Central memory CD8-positive, alpha-beta T cell (primary cell): ENCODE data around the gene CAPN15.

Experiments
- ATAC-seq: fragments of 150-1000 bp; cut with Tn5 transposase; replicated peaks from 2 replicates; pipeline ENCODE4 v1.10.0; 2022; ENCODE audit warnings: mild to moderate bottlenecking, moderate FRiP score, moderate number of reproducible peaks; ENCODE audit not compliant: poor library complexity, severe bottlenecking; ENCODE audit errors: extremely low read depth
- DNase-seq, 2 donors: peaks; one replicate each; pipeline ENCODE4 v3.0.0; 2021; ENCODE audit warnings: low spot score in 2 of 2
- H3K27ac Mint-ChIP-seq: one replicate; pipeline ENCODE4 v1.8.0; 2022; ENCODE audit warnings: low read depth, mild to moderate bottlenecking, moderate library complexity, mixed read lengths
- H3K27me3 Mint-ChIP-seq: one replicate; pipeline ENCODE4 v1.8.0; 2022; ENCODE audit warnings: mixed read lengths
- H3K36me3 Mint-ChIP-seq: one replicate; pipeline ENCODE4 v1.8.0; 2022; ENCODE audit warnings: mild to moderate bottlenecking, moderate library complexity, mixed read lengths; ENCODE audit not compliant: insufficient read depth
- H3K4me1 Mint-ChIP-seq: one replicate; pipeline ENCODE4 v1.8.0; 2022; ENCODE audit warnings: mixed read lengths
- H3K4me3 Mint-ChIP-seq: one replicate; pipeline ENCODE4 v1.8.0; 2022; ENCODE audit warnings: mild to moderate bottlenecking, moderate library complexity, mixed read lengths
- H3K9me3 Mint-ChIP-seq: one replicate; pipeline ENCODE4 v1.8.0; 2022; ENCODE audit warnings: mixed read lengths

Gene CAPN15

DNA sequence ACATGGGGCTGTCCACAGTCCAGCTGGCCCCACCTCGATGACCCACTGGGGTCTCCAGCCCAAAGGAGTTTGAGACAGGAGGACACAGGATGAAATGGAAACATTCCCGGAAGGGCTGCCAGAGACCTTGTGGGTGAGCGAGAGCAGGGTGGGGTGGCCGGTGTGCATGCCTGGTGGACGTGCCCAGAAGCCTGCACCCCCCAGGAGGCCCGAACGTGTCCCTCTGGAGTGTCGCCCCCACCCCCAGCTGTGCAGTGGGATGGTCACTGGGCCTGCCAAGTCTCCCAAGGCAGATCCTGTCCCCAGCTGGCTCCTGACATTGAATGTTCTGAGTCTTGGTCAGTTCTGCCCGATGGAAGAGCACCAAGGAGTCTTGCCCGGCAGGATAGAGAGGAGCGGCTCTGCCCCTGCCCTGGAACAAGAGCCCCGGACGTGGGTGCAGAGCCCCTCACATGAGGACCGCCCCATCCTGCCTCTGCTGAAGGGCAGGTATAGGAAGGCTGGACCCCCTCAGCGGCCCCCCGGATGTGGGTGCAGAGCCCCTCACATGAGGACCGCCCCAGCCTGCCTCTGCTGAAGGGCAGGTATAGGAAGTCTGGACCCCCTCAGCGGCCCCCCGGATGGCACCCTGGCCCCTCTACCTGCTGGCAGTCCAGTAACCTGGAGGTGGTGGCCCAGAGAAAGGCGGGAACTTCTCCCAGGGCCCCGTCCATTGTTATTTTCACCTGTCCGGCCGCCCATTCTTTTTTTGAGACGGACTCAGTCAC, 3.1 kb upstream of the CAPN15 start:
- Mint-ChIP-seq H3K36me3 (peaks cover 15% of the 10 kb centered on the region), H3K9me3 (no peaks in the 10 kb centered on the region), H3K4me1 (peaks cover 25% of the 10 kb centered on the region), H3K4me3 (no peak overlapping the region), H3K27me3 (no peaks in the 10 kb centered on the region), H3K27ac (no peak overlapping the region)
- DNase-seq = no peak
- ATAC-seq = no peak

DNA sequence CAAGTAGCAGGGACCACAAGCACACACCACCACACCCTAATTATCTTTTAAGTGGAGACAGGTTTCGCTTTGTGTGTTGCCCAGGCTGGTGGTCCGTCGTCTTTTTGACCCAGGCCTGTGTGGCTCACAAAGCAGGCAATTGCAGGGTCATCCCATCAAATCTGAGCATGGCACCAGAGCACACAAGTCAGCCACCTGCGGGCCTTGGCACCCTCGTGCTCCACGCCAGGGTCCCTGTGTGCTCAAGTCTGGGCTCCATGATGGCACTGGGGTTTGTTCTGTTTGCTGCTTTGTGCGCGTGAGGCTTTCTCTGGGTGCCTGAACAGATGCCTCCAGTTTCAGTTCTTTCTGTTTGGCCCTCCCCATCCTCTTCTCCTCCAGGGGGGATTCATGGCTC, 2.4 kb upstream of the CAPN15 start:
- Mint-ChIP-seq H3K9me3 (no peaks in the 10 kb centered on the region), H3K4me3 (peak overlapping the region; percentile 74), H3K27ac (peak overlapping the region; percentile 93), H3K27me3 (no peaks in the 10 kb centered on the region), H3K36me3 (peaks cover 14% of the 10 kb centered on the region), H3K4me1 (peaks cover 28% of the 10 kb centered on the region)
- ATAC-seq (no peak), DNase-seq (no peak)

DNA sequence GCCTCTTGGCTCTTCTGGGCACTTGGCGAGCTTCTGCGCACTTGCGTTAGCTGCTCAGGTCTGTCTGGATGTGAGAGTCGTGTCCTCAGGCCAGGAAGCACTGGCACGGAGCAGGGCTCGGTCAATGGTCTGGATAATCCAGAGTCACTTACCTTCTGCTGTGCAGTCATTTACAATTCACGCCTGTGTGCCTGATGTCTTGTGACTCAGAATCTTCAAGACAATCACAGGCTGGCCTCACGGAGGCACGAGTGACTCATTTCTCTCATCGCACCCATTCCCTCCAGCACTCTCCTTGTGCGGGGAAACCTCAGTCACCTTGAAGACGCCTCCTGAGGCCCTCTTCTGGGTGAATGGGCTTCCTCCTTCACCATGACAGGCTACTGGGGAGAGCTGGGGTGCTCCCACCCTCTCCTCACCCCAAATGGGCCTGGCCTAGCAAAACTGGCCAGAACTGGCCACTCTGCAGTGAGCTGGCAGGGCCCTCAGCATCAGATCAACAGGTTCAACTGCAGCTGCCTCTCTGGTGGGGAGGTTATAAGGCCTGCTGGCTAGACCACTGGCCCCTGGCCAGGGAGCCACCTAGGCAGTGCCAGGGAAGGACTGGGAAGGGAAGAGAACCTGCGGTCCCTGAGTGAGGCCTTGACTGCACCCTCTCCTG, 1.9 kb upstream of the CAPN15 start:
- ATAC-seq = peak; percentile 34
- Mint-ChIP-seq H3K27me3 (no peaks in the 10 kb centered on the region), H3K27ac (peak overlapping the region; percentile 93), H3K9me3 (no peaks in the 10 kb centered on the region), H3K4me1 (peaks cover 34% of the 10 kb centered on the region), H3K36me3 (peaks cover 14% of the 10 kb centered on the region), H3K4me3 (peak overlapping the region; percentile 74)
- peak in 1 of 2 donors; percentile 45 for DNase-seq

DNA sequence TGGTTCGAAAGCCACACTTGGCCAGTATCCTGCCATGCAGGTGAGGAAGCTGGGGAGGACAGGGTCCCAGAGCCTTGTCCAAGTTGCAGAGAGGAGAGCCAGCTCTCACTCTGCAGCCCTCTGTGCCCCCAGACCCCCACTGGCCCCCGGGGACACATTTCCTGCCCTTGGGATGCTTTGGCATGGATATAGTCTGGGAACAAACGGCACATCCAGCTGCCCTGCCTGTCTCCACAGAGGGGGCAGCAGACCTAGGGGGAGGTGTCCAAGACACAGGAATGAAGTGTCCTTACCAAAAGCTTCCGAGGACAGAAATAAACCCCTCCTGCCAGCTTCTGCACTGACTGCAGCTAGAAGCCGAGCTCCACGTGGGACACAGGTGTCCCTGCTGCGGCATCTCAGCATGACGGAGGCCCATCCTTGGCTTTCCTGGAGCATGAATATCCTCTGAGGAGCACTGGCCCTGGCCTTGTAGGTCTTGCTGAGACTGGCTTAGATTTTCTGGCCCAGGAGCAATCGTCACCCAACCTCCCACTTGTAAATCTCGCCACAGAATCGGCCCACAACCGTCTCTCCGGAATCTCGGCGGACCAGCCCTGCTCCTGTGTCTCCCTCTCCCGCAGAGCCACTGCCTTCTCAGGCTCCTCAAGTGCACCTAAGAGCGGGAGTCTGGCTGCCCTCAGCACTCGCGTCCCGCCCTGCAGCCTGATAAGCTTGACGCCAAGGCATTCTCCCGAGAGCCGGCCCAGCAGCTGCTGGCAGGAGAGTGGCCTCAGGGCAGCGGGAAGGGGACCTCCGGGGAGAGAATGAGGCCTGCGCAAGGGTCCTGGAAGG, 1.1 kb upstream of the CAPN15 start:
- no peak for ATAC-seq
- DNase-seq = no peak
- peaks cover 34% of the 10 kb centered on the region for H3K4me1 Mint-ChIP-seq
- H3K36me3 Mint-ChIP-seq = peaks cover 14% of the 10 kb centered on the region
- H3K27ac Mint-ChIP-seq = peak overlapping the region; percentile 93
- H3K9me3 Mint-ChIP-seq = no peaks in the 10 kb centered on the region
- peak overlapping the region; percentile 74 for H3K4me3 Mint-ChIP-seq
- H3K27me3 Mint-ChIP-seq = no peaks in the 10 kb centered on the region

DNA sequence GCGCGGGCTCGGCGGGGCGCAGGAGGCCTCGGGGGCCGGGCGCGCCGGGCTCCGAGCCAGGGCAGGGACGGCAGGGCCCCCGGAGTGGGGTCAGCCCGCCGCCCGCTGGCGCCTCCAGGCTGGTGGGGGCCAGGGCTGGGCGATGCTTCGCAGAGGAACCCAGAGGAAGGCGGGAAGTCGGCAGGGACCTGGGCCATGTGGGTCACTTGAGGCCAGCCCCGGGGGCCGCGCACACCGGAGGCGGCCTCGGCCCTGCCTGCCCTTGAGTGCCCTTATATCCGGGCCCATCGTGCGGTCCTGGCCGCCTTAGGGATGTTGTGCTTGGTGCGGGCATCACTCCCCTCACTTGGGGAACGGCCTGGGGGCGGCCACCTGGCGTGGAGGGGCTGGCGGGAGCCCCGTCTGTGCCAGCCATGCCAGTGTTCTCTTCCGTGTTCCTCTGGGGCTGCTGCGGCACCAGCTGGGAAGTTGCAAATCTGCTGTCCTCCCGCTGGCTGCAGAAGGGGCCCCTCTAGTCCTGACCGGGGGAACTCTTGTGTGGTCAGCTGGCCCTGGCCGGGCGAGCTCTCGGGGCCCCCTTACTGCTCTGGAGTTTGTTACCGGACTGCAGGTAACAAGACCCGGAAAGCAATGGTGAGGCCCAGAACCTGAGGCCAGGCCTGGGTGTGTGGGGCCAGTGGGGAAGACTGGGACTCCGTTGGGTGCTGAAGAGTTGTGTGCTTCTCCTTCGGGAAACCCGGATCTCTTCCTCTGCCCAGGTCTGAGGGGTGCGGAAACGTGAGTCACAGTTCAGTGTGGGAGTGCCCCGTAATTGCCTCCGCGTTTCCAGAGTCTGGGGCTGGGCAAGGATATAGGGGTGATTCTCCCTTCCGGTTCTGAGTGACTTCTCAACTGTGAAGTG, 849 bp downstream of the CAPN15 start:
- H3K36me3 Mint-ChIP-seq = peaks cover 14% of the 10 kb centered on the region
- H3K4me3 Mint-ChIP-seq = peak overlapping the region; percentile 88
- no peak for ATAC-seq
- H3K27me3 Mint-ChIP-seq = no peaks in the 10 kb centered on the region
- peak overlapping the region; percentile 90 for H3K27ac Mint-ChIP-seq
- peaks cover 34% of the 10 kb centered on the region for H3K4me1 Mint-ChIP-seq
- H3K9me3 Mint-ChIP-seq = no peaks in the 10 kb centered on the region
- no peak for DNase-seq

- ATAC-seq (peak; percentile 16), DNase-seq (peak in 1 of 2 donors; percentile 31)
- peak overlapping the region; percentile 90 for H3K27ac Mint-ChIP-seq
- peaks cover 14% of the 10 kb centered on the region for H3K36me3 Mint-ChIP-seq
- H3K4me3 Mint-ChIP-seq = peak overlapping the region; percentile 88
- H3K4me1 Mint-ChIP-seq = peaks cover 34% of the 10 kb centered on the region
- no peaks in the 10 kb centered on the region for H3K9me3 Mint-ChIP-seq
- no peaks in the 10 kb centered on the region for H3K27me3 Mint-ChIP-seq
These were observed 1.6 kb downstream of the CAPN15 start for GRCh38 chr16:529012-529575.

DNA sequence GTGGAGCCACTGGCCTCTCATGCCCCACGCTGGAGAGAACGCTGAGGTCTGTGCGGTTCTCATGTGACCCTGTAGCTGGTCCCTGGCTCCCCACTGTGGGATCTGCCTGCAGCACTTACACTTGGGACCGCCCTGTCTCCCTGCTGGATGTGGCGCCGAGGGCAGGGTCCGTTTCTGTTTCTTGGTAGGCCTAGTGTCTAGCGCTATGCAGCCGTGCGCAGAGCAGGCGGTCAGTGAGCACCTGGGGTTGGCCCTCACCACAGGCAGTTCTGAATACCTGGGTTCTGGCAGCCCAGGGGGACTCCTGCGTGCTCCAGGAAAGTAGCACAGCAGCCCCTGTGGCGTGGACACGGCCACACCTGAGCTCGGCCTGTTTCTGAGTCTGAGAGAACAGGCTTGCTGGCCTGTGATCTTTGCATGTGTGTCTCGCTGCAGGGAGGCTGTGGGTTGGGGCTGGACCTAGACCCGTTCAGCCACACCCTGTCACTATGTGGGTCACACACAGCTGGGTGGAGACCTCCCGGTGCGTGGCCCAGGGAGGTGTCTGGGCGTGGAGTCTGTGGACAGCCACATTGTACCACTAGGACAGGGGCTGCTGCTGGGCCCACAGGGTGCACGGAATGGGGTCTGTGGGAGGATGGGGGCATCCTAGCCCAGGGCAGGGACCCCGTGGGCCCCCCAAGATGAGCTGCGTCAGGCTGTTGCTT, 2.8 kb downstream of the CAPN15 start:
- Mint-ChIP-seq H3K36me3 (peaks cover 12% of the 10 kb centered on the region), H3K4me3 (peak overlapping the region; percentile 88), H3K27ac (no peak overlapping the region), H3K4me1 (peaks cover 33% of the 10 kb centered on the region), H3K27me3 (no peaks in the 10 kb centered on the region), H3K9me3 (no peaks in the 10 kb centered on the region)
- DNase-seq = no peak
- no peak for ATAC-seq

GRCh38 chr16:531494-532125, 4.1 kb downstream of the CAPN15 start:
- Mint-ChIP-seq H3K4me3 (no peak overlapping the region), H3K9me3 (no peaks in the 10 kb centered on the region), H3K27me3 (no peaks in the 10 kb centered on the region), H3K36me3 (peaks cover 11% of the 10 kb centered on the region), H3K27ac (peak overlapping the region; percentile 29), H3K4me1 (peaks cover 21% of the 10 kb centered on the region)
- DNase-seq (no peak), ATAC-seq (no peak)

DNA sequence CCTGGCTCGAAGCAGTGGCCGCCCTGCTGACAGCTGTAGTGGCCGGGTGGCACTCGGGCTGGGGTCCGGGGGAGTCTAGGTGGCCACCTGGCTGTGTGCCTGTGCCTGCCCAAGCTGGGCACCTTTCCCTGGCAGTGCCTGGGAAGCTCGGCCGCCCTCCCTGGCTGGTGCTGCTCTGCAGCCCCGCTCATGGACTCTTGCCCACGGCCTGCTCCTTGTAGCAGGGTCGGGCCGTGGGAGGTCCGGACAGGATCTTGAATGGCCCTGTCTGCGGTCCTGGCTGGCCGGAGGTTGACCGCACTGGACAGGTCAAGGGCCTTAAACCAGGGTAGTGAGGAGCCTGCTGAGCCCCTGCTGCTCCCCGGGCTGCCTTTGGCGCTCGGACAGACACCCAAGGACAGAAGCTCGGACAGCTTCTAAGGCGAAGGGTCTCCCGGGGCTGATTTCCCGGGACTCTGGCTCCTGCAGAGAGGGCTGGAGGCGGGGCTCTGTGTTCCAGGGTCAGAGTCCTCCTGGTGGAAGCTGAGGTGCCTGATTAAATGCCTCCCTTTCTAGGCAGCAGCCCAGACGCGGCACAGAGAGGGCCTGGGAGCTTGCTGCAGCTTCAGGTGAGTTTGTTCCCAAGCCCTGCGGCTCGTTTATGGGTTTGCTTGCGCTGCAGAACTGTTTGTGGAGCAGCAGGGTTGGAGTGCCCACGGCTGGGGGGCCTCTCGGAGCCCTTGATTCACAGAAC, 6.0 kb downstream of the CAPN15 start:
- no peak overlapping the region for H3K4me3 Mint-ChIP-seq
- H3K36me3 Mint-ChIP-seq = peaks cover 7% of the 10 kb centered on the region
- no peaks in the 10 kb centered on the region for H3K9me3 Mint-ChIP-seq
- H3K4me1 Mint-ChIP-seq = peaks cover 17% of the 10 kb centered on the region
- no peak overlapping the region for H3K27ac Mint-ChIP-seq
- ATAC-seq (no peak), DNase-seq (no peak)
- H3K27me3 Mint-ChIP-seq = no peaks in the 10 kb centered on the region

- no peak overlapping the region for H3K4me3 Mint-ChIP-seq
- H3K27me3 Mint-ChIP-seq = no peaks in the 10 kb centered on the region
- peaks cover 3% of the 10 kb centered on the region for H3K36me3 Mint-ChIP-seq
- ATAC-seq (no peak), DNase-seq (no peak)
- peaks cover 15% of the 10 kb centered on the region for H3K4me1 Mint-ChIP-seq
- H3K9me3 Mint-ChIP-seq = no peaks in the 10 kb centered on the region
- H3K27ac Mint-ChIP-seq = no peak overlapping the region
These were observed 6.6 kb downstream of the CAPN15 start for GRCh38 chr16:534135-534534.
